NT2/D1 (cell line): ENCODE data around the gene SOX5.
"Not testable (repeated sequence)": the region's sequence is repeated elsewhere in the genome, so short reads cannot be mapped to it uniquely, and the experiment has no call there.

Experiments used
- DNase-seq: peaks from one replicate; pipeline ENCODE4 v3.0.0-alpha.2; 2011; ENCODE audit warnings: low read depth, low spot score
- H3K27me3 ChIP-seq: 2 replicates; pipeline ENCODE4 v1.6.0; 2011; ENCODE audit warnings: mild to moderate bottlenecking; ENCODE audit not compliant: insufficient read length, insufficient read depth
- H3K36me3 ChIP-seq: 2 replicates; pipeline ENCODE4 v1.6.1; 2011; ENCODE audit warnings: mild to moderate bottlenecking, low read length, mixed read lengths; ENCODE audit not compliant: insufficient read depth, insufficient read length
- H3K4me1 ChIP-seq: 2 replicates; pipeline ENCODE4 v1.5.1; 2011; ENCODE audit not compliant: insufficient read depth, insufficient read length
- H3K4me3 ChIP-seq: 2 replicates; pipeline ENCODE4 v1.5.1; 2011; ENCODE audit warnings: low read depth; ENCODE audit not compliant: insufficient read length
- H3K9ac ChIP-seq: 2 replicates; pipeline ENCODE4 v1.6.0; 2011; ENCODE audit warnings: low read depth; ENCODE audit not compliant: insufficient read length
- H3K9me3 ChIP-seq: 2 replicates; pipeline ENCODE4 v1.5.1; 2011; ENCODE audit warnings: mild to moderate bottlenecking, low read length; ENCODE audit not compliant: insufficient read depth
- SUZ12 ChIP-seq: IDR thresholded peaks from 2 replicates; pipeline ENCODE4 v1.6.1; 2011; ENCODE audit not compliant: insufficient read length, insufficient read depth; ENCODE audit errors: extremely low read depth
- YY1 ChIP-seq: IDR thresholded peaks from 2 replicates; pipeline ENCODE4 v1.6.1; 2011; ENCODE audit not compliant: insufficient read length, insufficient read depth
- ZNF274 ChIP-seq: IDR thresholded peaks from 2 replicates; pipeline ENCODE4 v1.6.1; 2011; ENCODE audit warnings: mild to moderate bottlenecking, low read depth, low read length

SOX5 gene

GRCh38 chr12:23504043-23504442 lies 445.4 kb downstream of the SOX5 start:
- no peak for TF ChIP-seq ZNF274
- TF ChIP-seq SUZ12 = no peak
- TF ChIP-seq YY1 = no peak
- peaks cover 16% of the 10 kb centered on the region; the same call in 1 of the 2 replicates for H3K9me3 ChIP-seq
- no peak for DNase-seq
- no peaks in the 10 kb centered on the region for H3K36me3 ChIP-seq
- no peak overlapping the region for H3K9ac ChIP-seq
- no peaks in the 10 kb centered on the region for H3K4me1 ChIP-seq
- H3K27me3 ChIP-seq = no peaks in the 10 kb centered on the region
- no peak overlapping the region for H3K4me3 ChIP-seq

- H3K4me1 ChIP-seq = no peaks in the 10 kb centered on the region
- H3K4me3 ChIP-seq = no peak overlapping the region
- TF ChIP-seq ZNF274 (no peak), YY1 (no peak), SUZ12 (no peak)
- no peaks in the 10 kb centered on the region for H3K36me3 ChIP-seq
- peaks cover 16% of the 10 kb centered on the region; the same call in 1 of the 2 replicates for H3K9me3 ChIP-seq
- H3K27me3 ChIP-seq = no peaks in the 10 kb centered on the region
- H3K9ac ChIP-seq = no peak overlapping the region
- DNase-seq = no peak
Measured at GRCh38 chr12:23503544-23503943, 445.9 kb downstream of the SOX5 start.

GRCh38 chr12:23502259-23502658 lies 447.2 kb downstream of the SOX5 start:
- H3K9me3 ChIP-seq = peaks cover 16% of the 10 kb centered on the region; the same call in 1 of the 2 replicates
- no peak overlapping the region for H3K9ac ChIP-seq
- no peaks in the 10 kb centered on the region for H3K36me3 ChIP-seq
- no peak for DNase-seq
- H3K27me3 ChIP-seq = no peaks in the 10 kb centered on the region
- no peaks in the 10 kb centered on the region for H3K4me1 ChIP-seq
- H3K4me3 ChIP-seq = no peak overlapping the region
- TF ChIP-seq ZNF274 (no peak), YY1 (no peak), SUZ12 (no peak)

- Histone ChIP-seq H3K4me1 (no peaks in the 10 kb centered on the region), H3K4me3 (no peak overlapping the region), H3K9ac (no peak overlapping the region), H3K27me3 (no peaks in the 10 kb centered on the region), H3K36me3 (no peaks in the 10 kb centered on the region), H3K9me3 (peaks cover 8% of the 10 kb centered on the region; the same call in 1 of the 2 replicates)
- TF ChIP-seq SUZ12 = no peak
- no peak for DNase-seq
Measured at GRCh38 chr12:23495472-23495871, 454.0 kb downstream of the SOX5 start.

- Histone ChIP-seq H3K9ac (no peak overlapping the region), H3K36me3 (no peaks in the 10 kb centered on the region), H3K9me3 (peaks cover 8% of the 10 kb centered on the region; the same call in 1 of the 2 replicates), H3K4me3 (no peak overlapping the region), H3K27me3 (no peaks in the 10 kb centered on the region), H3K4me1 (no peaks in the 10 kb centered on the region)
- TF ChIP-seq ZNF274 (no peak), SUZ12 (no peak), YY1 (no peak)
- DNase-seq = no peak
Measured at GRCh38 chr12:23493672-23494071, 455.8 kb downstream of the SOX5 start.

GRCh38 chr12:23491029-23491428 lies 458.4 kb downstream of the SOX5 start:
- H3K4me3 ChIP-seq, H3K36me3 ChIP-seq, H3K4me1 ChIP-seq, DNase-seq, H3K9ac ChIP-seq, H3K9me3 ChIP-seq, H3K27me3 ChIP-seq: not testable (repeated sequence)

- Histone ChIP-seq H3K4me1 (no peaks in the 10 kb centered on the region), H3K4me3 (no peak overlapping the region), H3K36me3 (no peaks in the 10 kb centered on the region), H3K9ac (no peak overlapping the region), H3K9me3 (peaks cover 8% of the 10 kb centered on the region; the same call in 1 of the 2 replicates), H3K27me3 (no peaks in the 10 kb centered on the region)
- no peak for DNase-seq
- no peak for TF ChIP-seq SUZ12
- TF ChIP-seq YY1 = no peak
- no peak for TF ChIP-seq ZNF274
Measured at GRCh38 chr12:23488130-23488529, 461.3 kb downstream of the SOX5 start.

GRCh38 chr12:23484238-23484637 lies 465.2 kb downstream of the SOX5 start:
- Histone ChIP-seq H3K4me1 (no peaks in the 10 kb centered on the region), H3K9me3 (no peaks in the 10 kb centered on the region; the same call in 1 of the 2 replicates), H3K4me3 (no peak overlapping the region), H3K9ac (no peak overlapping the region), H3K36me3 (no peaks in the 10 kb centered on the region), H3K27me3 (no peaks in the 10 kb centered on the region)
- TF ChIP-seq ZNF274 (no peak), YY1 (no peak), SUZ12 (no peak)
- no peak for DNase-seq
